ENCODE data around the gene ACCS. TPM values are rescaled to one million over a fixed set of nuclear protein-coding genes. Genes with fewer than 3 reads are reported as not detected.

The ACCS gene
- polyA plus RNA-seq, 1 donor from 2014 or later: not detected

DNA sequence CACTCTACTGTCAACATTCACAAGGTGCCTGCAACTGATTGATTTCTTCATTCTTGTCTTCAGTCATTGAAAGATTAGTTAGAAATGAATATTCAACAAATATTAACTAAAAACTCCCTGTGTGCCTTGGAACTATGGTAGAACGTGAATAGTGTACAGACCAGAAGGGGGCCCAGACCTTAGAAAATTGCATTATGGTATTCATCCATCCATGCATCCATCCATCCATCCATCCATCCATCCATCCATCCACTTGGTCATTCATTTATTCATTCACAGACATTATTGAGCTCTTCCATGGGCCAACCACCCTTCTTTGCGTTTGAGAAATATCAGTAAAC lies 28.4 kb upstream of the ACCS start:
- no peak overlapping the region for H3K9ac ChIP-seq (ENCODE audit: low read length)
- no peaks in the 10 kb centered on the region for H3K79me2 ChIP-seq (replicated peaks; ENCODE audit: insufficient read depth, low read length)
- TF ChIP-seq RAD21 (conservative IDR thresholded peaks at IDR 0.05) (no peak), POLR2AphosphoS5 (IDR thresholded peaks at IDR 0.05) (no peak), TAF1 (IDR thresholded peaks at IDR 0.05; ENCODE audit: low read depth) (no peak), MXI1 (conservative IDR thresholded peaks at IDR 0.05; ENCODE audit: poor library complexity, severe bottlenecking) (no peak), EZH2 (IDR thresholded peaks at IDR 0.05; ENCODE audit: borderline replicate concordance, insufficient read depth, low read length, poor library complexity, severe bottlenecking) (no peak), SMC3 (conservative IDR thresholded peaks at IDR 0.05; ENCODE audit: poor library complexity) (no peak), EP300 (conservative IDR thresholded peaks at IDR 0.05; ENCODE audit: poor library complexity, severe bottlenecking) (no peak)
- TF ChIP-seq, protein P1, sequence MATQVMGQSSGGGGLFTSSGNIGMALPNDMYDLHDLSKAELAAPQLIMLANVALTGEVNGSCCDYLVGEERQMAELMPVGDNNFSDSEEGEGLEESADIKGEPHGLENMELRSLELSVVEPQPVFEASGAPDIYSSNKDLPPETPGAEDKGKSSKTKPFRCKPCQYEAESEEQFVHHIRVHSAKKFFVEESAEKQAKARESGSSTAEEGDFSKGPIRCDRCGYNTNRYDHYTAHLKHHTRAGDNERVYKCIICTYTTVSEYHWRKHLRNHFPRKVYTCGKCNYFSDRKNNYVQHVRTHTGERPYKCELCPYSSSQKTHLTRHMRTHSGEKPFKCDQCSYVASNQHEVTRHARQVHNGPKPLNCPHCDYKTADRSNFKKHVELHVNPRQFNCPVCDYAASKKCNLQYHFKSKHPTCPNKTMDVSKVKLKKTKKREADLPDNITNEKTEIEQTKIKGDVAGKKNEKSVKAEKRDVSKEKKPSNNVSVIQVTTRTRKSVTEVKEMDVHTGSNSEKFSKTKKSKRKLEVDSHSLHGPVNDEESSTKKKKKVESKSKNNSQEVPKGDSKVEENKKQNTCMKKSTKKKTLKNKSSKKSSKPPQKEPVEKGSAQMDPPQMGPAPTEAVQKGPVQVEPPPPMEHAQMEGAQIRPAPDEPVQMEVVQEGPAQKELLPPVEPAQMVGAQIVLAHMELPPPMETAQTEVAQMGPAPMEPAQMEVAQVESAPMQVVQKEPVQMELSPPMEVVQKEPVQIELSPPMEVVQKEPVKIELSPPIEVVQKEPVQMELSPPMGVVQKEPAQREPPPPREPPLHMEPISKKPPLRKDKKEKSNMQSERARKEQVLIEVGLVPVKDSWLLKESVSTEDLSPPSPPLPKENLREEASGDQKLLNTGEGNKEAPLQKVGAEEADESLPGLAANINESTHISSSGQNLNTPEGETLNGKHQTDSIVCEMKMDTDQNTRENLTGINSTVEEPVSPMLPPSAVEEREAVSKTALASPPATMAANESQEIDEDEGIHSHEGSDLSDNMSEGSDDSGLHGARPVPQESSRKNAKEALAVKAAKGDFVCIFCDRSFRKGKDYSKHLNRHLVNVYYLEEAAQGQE (IDR thresholded peaks at IDR 0.05; ENCODE audit: borderline replicate concordance): no peak
- TF ChIP-seq, protein P2, sequence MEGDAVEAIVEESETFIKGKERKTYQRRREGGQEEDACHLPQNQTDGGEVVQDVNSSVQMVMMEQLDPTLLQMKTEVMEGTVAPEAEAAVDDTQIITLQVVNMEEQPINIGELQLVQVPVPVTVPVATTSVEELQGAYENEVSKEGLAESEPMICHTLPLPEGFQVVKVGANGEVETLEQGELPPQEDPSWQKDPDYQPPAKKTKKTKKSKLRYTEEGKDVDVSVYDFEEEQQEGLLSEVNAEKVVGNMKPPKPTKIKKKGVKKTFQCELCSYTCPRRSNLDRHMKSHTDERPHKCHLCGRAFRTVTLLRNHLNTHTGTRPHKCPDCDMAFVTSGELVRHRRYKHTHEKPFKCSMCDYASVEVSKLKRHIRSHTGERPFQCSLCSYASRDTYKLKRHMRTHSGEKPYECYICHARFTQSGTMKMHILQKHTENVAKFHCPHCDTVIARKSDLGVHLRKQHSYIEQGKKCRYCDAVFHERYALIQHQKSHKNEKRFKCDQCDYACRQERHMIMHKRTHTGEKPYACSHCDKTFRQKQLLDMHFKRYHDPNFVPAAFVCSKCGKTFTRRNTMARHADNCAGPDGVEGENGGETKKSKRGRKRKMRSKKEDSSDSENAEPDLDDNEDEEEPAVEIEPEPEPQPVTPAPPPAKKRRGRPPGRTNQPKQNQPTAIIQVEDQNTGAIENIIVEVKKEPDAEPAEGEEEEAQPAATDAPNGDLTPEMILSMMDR (IDR thresholded peaks at IDR 0.05; ENCODE audit: poor library complexity, severe bottlenecking): no peak
- no peaks in the 10 kb centered on the region for H4K20me1 ChIP-seq (ENCODE audit: insufficient read depth)
- H2AFZ ChIP-seq (ENCODE audit: low read depth, low read length): no peak overlapping the region
- H3K4me3 ChIP-seq (ENCODE audit: low read length): no peak overlapping the region
- H3K27ac ChIP-seq (ENCODE audit: low read length): no peak overlapping the region
- no peaks in the 10 kb centered on the region for H3K27me3 ChIP-seq (ENCODE audit: insufficient read depth, low read depth, low read length)
- H3K4me2 ChIP-seq (ENCODE audit: low read length): no peak overlapping the region
- H3K36me3 ChIP-seq (ENCODE audit: insufficient read depth, low read length): no peaks in the 10 kb centered on the region
- H3K9me3 ChIP-seq (ENCODE audit: low read length): no peaks in the 10 kb centered on the region
- H3F3A ChIP-seq (ENCODE audit: insufficient read depth, low read length, poor library complexity, severe bottlenecking): no peaks in the 10 kb centered on the region
- no peaks in the 10 kb centered on the region for H3K9me2 ChIP-seq (ENCODE audit: insufficient read depth, low read length)

DNA sequence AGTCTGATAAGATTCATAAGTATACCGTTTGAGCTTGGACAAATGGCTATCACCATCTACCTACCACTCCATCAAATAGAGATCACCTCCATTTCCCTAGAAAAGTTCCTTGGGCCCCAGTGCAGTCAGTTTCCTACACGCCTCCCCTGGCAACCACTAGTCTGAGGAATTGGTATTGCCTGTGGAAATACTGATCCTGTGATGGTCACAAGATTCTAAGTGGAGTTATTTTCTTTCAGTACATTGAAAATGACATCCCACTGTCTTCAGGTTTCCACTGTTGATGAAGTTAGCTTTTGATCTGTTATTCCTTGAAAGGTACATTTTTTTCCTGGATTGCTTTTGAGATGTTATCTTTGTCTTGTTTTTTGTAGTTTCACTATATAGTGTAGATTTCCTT lies 22.9 kb upstream of the ACCS start:
- H3F3A ChIP-seq (ENCODE audit: insufficient read depth, low read length, poor library complexity, severe bottlenecking): no peaks in the 10 kb centered on the region
- no peaks in the 10 kb centered on the region for H3K9me3 ChIP-seq (ENCODE audit: low read length)
- H3K9me2 ChIP-seq (ENCODE audit: insufficient read depth, low read length): no peaks in the 10 kb centered on the region
- no peak overlapping the region for H3K9ac ChIP-seq (ENCODE audit: low read length)
- H4K20me1 ChIP-seq (ENCODE audit: insufficient read depth): no peaks in the 10 kb centered on the region
- no peak overlapping the region for H3K4me3 ChIP-seq (ENCODE audit: low read length)
- H3K36me3 ChIP-seq (ENCODE audit: insufficient read depth, low read length): no peaks in the 10 kb centered on the region
- no peak overlapping the region for H3K27ac ChIP-seq (ENCODE audit: low read length)
- TF ChIP-seq, protein P2 (IDR thresholded peaks at IDR 0.05; ENCODE audit: poor library complexity, severe bottlenecking): no peak
- TF ChIP-seq RAD21 (conservative IDR thresholded peaks at IDR 0.05) (no peak), SMC3 (conservative IDR thresholded peaks at IDR 0.05; ENCODE audit: poor library complexity) (no peak)
- H2AFZ ChIP-seq (ENCODE audit: low read depth, low read length): no peak overlapping the region
- H3K27me3 ChIP-seq (ENCODE audit: insufficient read depth, low read depth, low read length): no peaks in the 10 kb centered on the region
- H3K79me2 ChIP-seq (replicated peaks; ENCODE audit: insufficient read depth, low read length): no peaks in the 10 kb centered on the region
- no peak overlapping the region for H3K4me2 ChIP-seq (ENCODE audit: low read length)

Data from neural cell (in vitro differentiated cells).